ENCODE measurements around the gene IRF3. TPM values are rescaled to one million over a fixed set of nuclear protein-coding genes. Genes with fewer than 3 reads are reported as not detected.

Gene IRF3
- total RNA-seq, 1 experiment from 2014 or later: 131 TPM

- no peak overlapping the region for H3K4me3 ChIP-seq (ENCODE audit: low read depth, low read length)
- H3K36me3 ChIP-seq (ENCODE audit: control insufficient read depth, insufficient read depth, low read length): no peaks in the 10 kb centered on the region
- TF ChIP-seq CTCF (IDR thresholded peaks at IDR 0.05; ENCODE audit: insufficient read depth in 1 of 2, low read depth in 1 of 2, low read length in 1 of 2, severe bottlenecking in 1 of 2, unreplicated experiment in 1 of 2): no peak
- H3K27me3 ChIP-seq (replicated peaks; ENCODE audit: control insufficient read depth, insufficient read depth, low read length): no peaks in the 10 kb centered on the region
- Mint-ChIP-seq H3K4me1 (ENCODE audit: low read depth, unreplicated experiment) (peaks cover 9% of the 10 kb centered on the region), H3K9me3 (ENCODE audit: unreplicated experiment) (peaks cover 10% of the 10 kb centered on the region), H3K27ac (ENCODE audit: unreplicated experiment) (peak overlapping the region; percentile 25), H3K4me3 (ENCODE audit: unreplicated experiment) (no peak overlapping the region), H3K36me3 (ENCODE audit: insufficient read depth, unreplicated experiment) (peaks cover 62% of the 10 kb centered on the region), H3K27me3 (ENCODE audit: insufficient read depth, unreplicated experiment) (no peaks in the 10 kb centered on the region)
- DNase-seq: no peak
- ChIA-PET POLR2A (no interaction called here), CTCF (no interaction called here)
- BruUV-seq (replicated peaks): no TSS peak
- intact Hi-C loops (cut with micrococcal nuclease; ENCODE audit: unreplicated experiment): no loop called here
- H3K4me1 ChIP-seq: no peaks in the 10 kb centered on the region
- 0 out of 2 replicates have a peak, but pooled peaks cover 2% of the 10 kb centered on the region for H3K9me3 ChIP-seq
Observed at GRCh38 chr19:49692147-49692506, 26.5 kb upstream of the IRF3 start.

GRCh38 chr19:49691243-49692146 is 25.8 kb upstream of the IRF3 start:
- Histone ChIP-seq H3K4me1 (no peaks in the 10 kb centered on the region), H3K9me3 (0 out of 2 replicates have a peak, but pooled peaks cover 2% of the 10 kb centered on the region), H3K4me3 (ENCODE audit: low read depth, low read length) (no peak overlapping the region), H3K36me3 (ENCODE audit: control insufficient read depth, insufficient read depth, low read length) (peaks cover 3% of the 10 kb centered on the region; the same call in 1 of the 2 replicates), H3K27me3 (replicated peaks; ENCODE audit: control insufficient read depth, insufficient read depth, low read length) (no peaks in the 10 kb centered on the region)
- peaks cover 65% of the 10 kb centered on the region for H3K36me3 Mint-ChIP-seq (ENCODE audit: insufficient read depth, unreplicated experiment)
- ChIA-PET POLR2A (no interaction called here), CTCF (no interaction called here)
- H3K27me3 Mint-ChIP-seq (ENCODE audit: insufficient read depth, unreplicated experiment): no peaks in the 10 kb centered on the region
- no peak for DNase-seq
- BruUV-seq (replicated peaks): no TSS peak
- H3K4me1 Mint-ChIP-seq (ENCODE audit: low read depth, unreplicated experiment): peaks cover 9% of the 10 kb centered on the region
- TF ChIP-seq CTCF (IDR thresholded peaks at IDR 0.05; ENCODE audit: insufficient read depth in 1 of 2, low read depth in 1 of 2, low read length in 1 of 2, severe bottlenecking in 1 of 2, unreplicated experiment in 1 of 2): no peak
- H3K27ac Mint-ChIP-seq (ENCODE audit: unreplicated experiment): peak overlapping the region; percentile 60
- intact Hi-C loops (cut with micrococcal nuclease; ENCODE audit: unreplicated experiment): no loop called here
- H3K9me3 Mint-ChIP-seq (ENCODE audit: unreplicated experiment): peaks cover 10% of the 10 kb centered on the region
- peak overlapping the region; percentile 58 for H3K4me3 Mint-ChIP-seq (ENCODE audit: unreplicated experiment)

GRCh38 chr19:49690656-49691242 is 25.1 kb upstream of the IRF3 start, which contains the start of gene CPT1C:
CPT1C (plus strand) TSS chr19:49691116; CDS start chr19:49692253, 1,137 bp downstream.
- Mint-ChIP-seq H3K9me3 (ENCODE audit: unreplicated experiment) (peaks cover 10% of the 10 kb centered on the region), H3K27me3 (ENCODE audit: insufficient read depth, unreplicated experiment) (no peaks in the 10 kb centered on the region), H3K27ac (ENCODE audit: unreplicated experiment) (peak within 1 kb of the TSS; percentile 60), H3K4me1 (ENCODE audit: low read depth, unreplicated experiment) (peaks cover 10% of the 10 kb centered on the region), H3K36me3 (ENCODE audit: insufficient read depth, unreplicated experiment) (peaks cover 72% of the 10 kb centered on the region), H3K4me3 (ENCODE audit: unreplicated experiment) (peak within 1 kb of the TSS; percentile 58)
- TF ChIP-seq CTCF (IDR thresholded peaks at IDR 0.05; ENCODE audit: insufficient read depth in 1 of 2, low read depth in 1 of 2, low read length in 1 of 2, severe bottlenecking in 1 of 2, unreplicated experiment in 1 of 2): no peak
- Histone ChIP-seq H3K4me3 (ENCODE audit: low read depth, low read length) (no peak within 1 kb of the TSS), H3K4me1 (no peaks in the 10 kb centered on the region), H3K9me3 (0 out of 2 replicates have a peak, but pooled peaks cover 2% of the 10 kb centered on the region), H3K27me3 (replicated peaks; ENCODE audit: control insufficient read depth, insufficient read depth, low read length) (no peaks in the 10 kb centered on the region), H3K36me3 (ENCODE audit: control insufficient read depth, insufficient read depth, low read length) (peaks cover 3% of the 10 kb centered on the region; the same call in 1 of the 2 replicates)
- ChIA-PET CTCF (no interaction called here), POLR2A (interaction anchor here (0.7 kb wide), 1 partner anchor 738 kb away, joined by 5 read pairs; no protein-coding TSS in a partner anchor)
- intact Hi-C loops (cut with micrococcal nuclease; ENCODE audit: unreplicated experiment): no loop called here
- DNase-seq: peak in 1 of 2 experiments; percentile 63
- no TSS peak for BruUV-seq (replicated peaks)
